Tibial nerve (tissue), 3 donors: ENCODE measurements around the gene NCAM2.

Source experiments
- EP300 ChIP-seq, 2 donors: sonication (generic); formaldehyde crosslinking; IDR thresholded peaks; one replicate each; pipeline ENCODE4 v1.6.1; 2017; ENCODE audit warnings: antibody characterized with exemption in 2 of 2, mild to moderate bottlenecking in 1 of 2
- POLR2A ChIP-seq, 2 donors: fragments of 450-650 bp; IDR thresholded peaks; one replicate each; pipeline ENCODE4 v1.6.1; 2017; ENCODE audit warnings: antibody characterized with exemption in 2 of 2, mild to moderate bottlenecking in 2 of 2, moderate library complexity in 2 of 2

- TF ChIP-seq POLR2A (IDR thresholded peaks at IDR 0.05) (no peak), EP300 (IDR thresholded peaks at IDR 0.05) (no peak)
These were observed 65.6 kb downstream of the NCAM2 start for GRCh38 chr21:21063828-21064227.
